ENCODE data around the gene CDK7. TPM values are rescaled to one million over a fixed set of nuclear protein-coding genes. Genes with fewer than 3 reads are reported as not detected.
"Not testable (repeated sequence)": the region's sequence is repeated elsewhere in the genome, so short reads cannot be mapped to it uniquely, and the experiment has no call there.

The CDK7 gene
- total RNA-seq (2014; rRNA removed; shearing (Covaris generic); ENCODE audit: low replicate concordance): 48.3 and 56.2 TPM in 2 replicates

GRCh38 chr5:69234457-69235268 is at the start of gene CDK7:
Gene CDK7 (plus strand): TSS chr5:69234886. CDS start chr5:69234976, 90 bp downstream.
- Histone ChIP-seq H3K4me3 (peak within 1 kb of the TSS; percentile 86), H3K9me3 (no peaks in the 10 kb centered on the region), H3K36me3 (peaks cover 11% of the 10 kb centered on the region), H3K27me3 (no peaks in the 10 kb centered on the region)
- peak; percentile 94 for DNase-seq

DNA sequence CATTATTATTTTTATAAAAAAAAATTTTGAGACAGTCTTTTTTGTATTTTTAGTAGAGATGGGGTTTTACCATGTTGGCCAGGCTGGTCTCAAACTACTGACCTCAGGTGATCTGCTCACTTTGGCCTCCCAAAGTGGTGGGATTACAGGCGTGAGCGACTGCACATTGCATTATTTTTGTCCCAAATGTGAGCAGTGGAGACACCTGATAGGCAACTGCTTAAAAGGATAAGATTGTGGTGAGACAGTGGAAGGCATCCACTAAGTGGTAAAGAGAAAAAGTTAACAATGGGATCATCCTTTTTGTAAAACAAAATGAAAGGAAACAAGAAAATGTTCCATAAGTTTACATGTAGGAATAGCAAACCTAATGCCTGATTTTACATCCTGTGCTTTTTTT is 47.3 kb upstream of the CDK7 start:
- H3K9me3 ChIP-seq: no peaks in the 10 kb centered on the region
- H3K36me3 ChIP-seq: peaks cover 2% of the 10 kb centered on the region; the same call in 1 of the 2 replicates
- no peak for DNase-seq
- H3K4me3 ChIP-seq: no peak overlapping the region
- H3K27me3 ChIP-seq: no peaks in the 10 kb centered on the region

DNA sequence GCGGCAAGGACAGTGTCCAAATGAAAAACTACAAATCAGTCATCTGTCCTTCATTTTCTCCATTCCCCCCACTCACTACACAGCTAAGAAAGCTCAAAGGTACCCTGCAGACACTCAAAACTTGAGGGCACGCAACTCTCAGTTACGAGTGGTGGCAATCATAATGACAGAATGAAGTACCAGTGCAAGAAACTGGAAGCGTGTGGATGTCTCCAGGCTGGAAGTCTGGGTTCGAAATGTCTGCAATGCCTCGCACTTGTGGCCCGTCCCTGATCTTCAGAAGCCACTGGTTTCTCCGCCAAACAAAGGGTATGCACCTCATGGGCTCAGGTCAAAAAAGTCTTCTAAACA is 45.9 kb upstream of the CDK7 start:
- Histone ChIP-seq H3K4me3 (peak overlapping the region; percentile 96), H3K27me3 (no peaks in the 10 kb centered on the region), H3K9me3 (no peaks in the 10 kb centered on the region), H3K36me3 (peaks cover 5% of the 10 kb centered on the region)
- no peak for DNase-seq

GRCh38 chr5:69189162-69190086 is 45.3 kb upstream of the CDK7 start, which contains the start of gene CENPH:
Gene CENPH (plus strand): TSS chr5:69189583. CDS start chr5:69189635, 52 bp downstream.
- peak within 1 kb of the TSS; percentile 96 for H3K4me3 ChIP-seq
- peaks cover 8% of the 10 kb centered on the region for H3K36me3 ChIP-seq
- no peaks in the 10 kb centered on the region for H3K9me3 ChIP-seq
- no peaks in the 10 kb centered on the region for H3K27me3 ChIP-seq
- DNase-seq: peak; percentile 89

DNA sequence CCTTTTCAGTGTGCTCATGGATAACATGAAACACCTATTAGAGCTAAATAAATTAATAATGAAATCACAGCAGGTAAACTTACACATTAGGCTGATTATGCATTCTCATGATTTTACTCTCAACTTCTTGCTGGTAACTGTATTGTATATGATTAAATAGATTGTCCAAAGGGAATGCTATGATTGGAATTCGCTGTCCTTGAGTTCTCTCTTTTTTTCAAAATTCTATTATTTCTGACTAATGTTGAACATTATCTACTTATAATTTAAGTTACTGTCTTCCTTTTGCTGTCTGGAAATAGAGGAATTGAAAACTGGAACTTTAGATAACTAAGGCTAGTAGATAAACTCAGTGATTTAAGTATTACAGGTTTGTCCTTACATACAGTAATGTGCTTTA is 32.2 kb upstream of the CDK7 start:
- peaks cover 13% of the 10 kb centered on the region for H3K36me3 ChIP-seq
- H3K4me3 ChIP-seq: no peak overlapping the region
- no peak for DNase-seq

DNA sequence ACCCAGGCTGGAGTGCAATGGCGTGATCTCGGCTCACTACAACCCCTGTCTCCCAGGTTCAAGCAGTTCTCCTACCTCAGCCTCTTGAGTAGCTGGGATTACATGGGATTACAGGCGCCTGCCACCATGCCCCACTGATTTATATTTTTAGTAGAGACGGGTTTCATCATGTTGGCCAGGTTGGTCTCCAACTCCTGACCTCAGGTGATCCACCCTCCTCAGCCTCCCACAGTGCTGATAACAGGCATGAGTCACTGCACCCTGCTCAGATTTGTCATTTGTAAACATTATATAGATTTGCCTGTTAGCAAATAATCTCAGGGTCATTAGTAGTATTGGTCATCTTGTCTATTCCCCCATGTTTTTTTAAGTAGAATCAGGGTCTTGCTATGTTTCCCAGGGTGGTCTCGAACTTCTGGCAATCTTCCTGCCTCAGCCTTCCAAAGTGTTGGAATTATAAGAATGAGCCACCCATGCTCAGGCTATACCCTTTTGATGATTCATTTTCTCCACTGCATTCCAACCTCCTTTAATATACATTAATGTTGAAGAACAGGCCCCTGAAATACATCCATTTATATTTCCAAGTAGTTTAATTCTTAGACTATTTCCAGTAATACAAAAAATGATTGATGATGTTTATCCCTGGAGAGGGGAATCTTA is 28.0 kb upstream of the CDK7 start:
- Histone ChIP-seq H3K36me3 (peaks cover 18% of the 10 kb centered on the region), H3K27me3 (no peaks in the 10 kb centered on the region), H3K4me3 (no peak overlapping the region), H3K9me3 (no peaks in the 10 kb centered on the region)
- no peak for DNase-seq

More for the DNA sequence above, 32.2 kb upstream of the CDK7 start:
- no peaks in the 10 kb centered on the region for H3K27me3 ChIP-seq
- no peaks in the 10 kb centered on the region for H3K9me3 ChIP-seq

- H3K4me3 ChIP-seq: no peak overlapping the region
- no peak for DNase-seq
- H3K27me3 ChIP-seq: no peaks in the 10 kb centered on the region
- H3K36me3 ChIP-seq: peaks cover 17% of the 10 kb centered on the region
- H3K9me3 ChIP-seq: no peaks in the 10 kb centered on the region
Observed at GRCh38 chr5:69209602-69210001, 25.1 kb upstream of the CDK7 start.

DNA sequence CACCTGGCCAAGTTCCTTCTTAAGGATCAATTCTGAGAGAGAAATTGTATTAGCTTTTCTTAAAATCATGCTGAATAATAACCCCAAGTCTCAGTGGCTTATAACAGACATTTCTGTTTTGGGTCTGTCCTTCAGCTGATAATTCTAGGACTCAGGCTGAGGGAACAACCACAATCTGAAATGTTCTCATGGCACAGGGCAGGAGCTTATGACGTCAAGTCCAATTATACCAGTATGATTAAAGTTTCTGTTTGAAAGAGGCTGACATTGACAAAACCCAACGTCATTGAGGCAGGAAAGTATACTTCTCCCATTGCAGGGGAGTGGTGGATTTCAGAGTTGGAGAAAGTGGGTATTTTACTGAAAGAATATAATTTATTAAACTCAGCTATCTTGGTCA is 23.5 kb upstream of the CDK7 start:
- no peak for DNase-seq
- Histone ChIP-seq H3K4me3 (no peak overlapping the region), H3K9me3 (no peaks in the 10 kb centered on the region), H3K36me3 (peaks cover 17% of the 10 kb centered on the region), H3K27me3 (no peaks in the 10 kb centered on the region)

DNA sequence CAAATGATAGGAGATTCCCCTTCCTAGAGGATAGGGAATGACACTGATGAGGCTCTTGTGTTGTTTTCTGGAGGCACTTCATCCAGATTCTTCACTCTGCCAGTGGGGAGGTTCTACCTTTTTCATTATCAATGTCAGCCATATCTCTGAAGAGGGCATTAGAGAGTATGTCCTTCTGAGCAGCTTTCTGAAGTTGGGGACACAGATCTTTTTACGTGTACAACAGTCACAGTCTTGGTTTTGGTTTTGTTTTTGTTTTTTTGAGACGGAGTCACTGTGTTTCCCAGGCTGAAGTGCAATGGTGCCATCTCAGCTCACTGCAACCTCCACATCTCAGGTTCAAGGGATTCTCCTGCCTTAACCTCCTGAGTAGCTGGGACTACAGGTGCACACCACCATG is 22.7 kb upstream of the CDK7 start:
- Histone ChIP-seq H3K36me3 (peaks cover 15% of the 10 kb centered on the region), H3K9me3 (no peaks in the 10 kb centered on the region), H3K4me3 (no peak overlapping the region), H3K27me3 (no peaks in the 10 kb centered on the region)
- no peak for DNase-seq

GRCh38 chr5:69213513-69214215 is 21.0 kb upstream of the CDK7 start:
- peaks cover 8% of the 10 kb centered on the region for H3K36me3 ChIP-seq
- no peak overlapping the region for H3K4me3 ChIP-seq
- no peaks in the 10 kb centered on the region for H3K27me3 ChIP-seq
- H3K9me3 ChIP-seq: peaks cover 2% of the 10 kb centered on the region; the same call in 1 of the 2 replicates
- DNase-seq: peak; percentile 15

- Histone ChIP-seq H3K9me3 (peaks cover 2% of the 10 kb centered on the region; the same call in 1 of the 2 replicates), H3K27me3 (no peaks in the 10 kb centered on the region), H3K36me3 (peaks cover 4% of the 10 kb centered on the region; the same call in 1 of the 2 replicates), H3K4me3 (peak overlapping the region; percentile 100)
- DNase-seq: no peak
Observed at GRCh38 chr5:69217151-69217511, 17.6 kb upstream of the CDK7 start.

DNA sequence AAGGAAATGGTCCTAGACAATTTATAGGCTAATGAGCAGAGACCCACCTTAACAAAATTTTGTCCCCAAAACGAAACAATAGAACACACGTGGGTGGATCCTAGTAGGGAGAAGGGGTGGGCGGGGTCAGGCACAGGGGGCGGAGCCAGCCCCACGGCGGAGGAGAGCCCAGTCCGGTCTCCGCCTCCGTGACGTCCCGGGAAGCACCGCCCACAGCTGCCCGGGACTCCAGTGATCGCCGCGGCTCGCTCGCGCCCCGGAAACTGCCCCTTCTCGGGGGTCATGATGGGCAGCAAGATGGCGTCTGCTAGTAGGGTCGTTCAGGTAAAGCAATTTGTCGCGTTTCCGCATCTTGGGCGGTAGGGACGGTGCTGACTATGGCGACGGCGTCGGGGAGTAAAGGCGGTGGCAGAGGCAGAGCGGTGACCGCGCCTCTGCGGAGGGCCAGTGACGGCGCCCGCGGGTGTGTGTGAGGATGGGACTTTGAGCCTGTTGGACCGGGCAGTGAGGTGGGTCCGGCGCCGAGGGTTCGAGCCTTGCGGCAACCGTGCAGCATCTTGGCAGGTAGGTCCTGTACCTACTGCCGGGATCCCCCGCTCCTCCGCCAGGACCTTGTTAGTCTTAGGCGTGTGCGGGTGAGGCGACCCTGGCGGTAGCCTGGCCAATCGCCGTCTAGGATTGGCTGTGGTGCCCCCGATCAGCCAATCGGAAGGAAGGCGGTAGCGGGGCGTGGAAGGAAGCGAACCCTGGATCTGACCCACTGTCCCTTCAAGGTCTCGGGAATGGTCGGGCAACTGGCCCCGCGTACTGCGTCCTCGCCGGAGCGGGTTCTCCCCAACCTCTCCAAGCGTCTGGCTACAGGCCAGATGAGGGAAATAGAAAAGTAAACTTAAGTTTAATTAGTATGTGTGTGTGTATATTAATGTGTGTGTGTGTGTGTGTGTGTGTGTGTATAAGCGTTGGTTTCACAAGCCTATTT is 16.8 kb upstream of the CDK7 start:
- Histone ChIP-seq H3K9me3 (peaks cover 2% of the 10 kb centered on the region; the same call in 1 of the 2 replicates), H3K27me3 (no peaks in the 10 kb centered on the region), H3K4me3 (peak overlapping the region; percentile 100), H3K36me3 (peaks cover 4% of the 10 kb centered on the region; the same call in 1 of the 2 replicates)
- peak; percentile 96 for DNase-seq

GRCh38 chr5:69219939-69220338 is 14.7 kb upstream of the CDK7 start:
- no peak overlapping the region for H3K4me3 ChIP-seq
- 0 out of 2 replicates have a peak, but pooled peaks cover 2% of the 10 kb centered on the region for H3K36me3 ChIP-seq
- H3K27me3 ChIP-seq: no peaks in the 10 kb centered on the region
- peaks cover 2% of the 10 kb centered on the region; the same call in 1 of the 2 replicates for H3K9me3 ChIP-seq
- DNase-seq: no peak

DNA sequence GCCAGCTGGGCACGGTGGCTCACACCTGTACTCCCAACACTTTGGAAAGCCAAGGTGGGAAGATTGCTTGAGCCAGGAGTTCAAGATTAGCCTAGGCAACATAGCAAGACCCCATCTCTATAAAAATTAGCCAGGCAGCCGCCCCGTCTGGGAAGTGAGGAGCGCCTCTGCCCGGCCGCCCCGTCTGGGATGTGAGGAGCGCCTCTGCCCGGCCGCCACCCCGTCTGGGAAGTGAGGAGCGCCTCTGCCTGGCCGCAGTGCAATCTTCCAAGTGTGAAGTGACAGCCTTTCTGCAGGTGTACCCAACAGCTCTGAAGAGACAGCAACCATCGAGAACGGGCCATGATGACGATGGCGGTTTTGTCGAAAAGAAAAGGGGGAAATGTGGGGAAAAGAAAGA is 14.3 kb upstream of the CDK7 start:
- H3K9me3 ChIP-seq, H3K36me3 ChIP-seq, H3K27me3 ChIP-seq, H3K4me3 ChIP-seq, DNase-seq: not testable (repeated sequence)

- not testable (repeated sequence) for H3K9me3 ChIP-seq, H3K27me3 ChIP-seq, H3K36me3 ChIP-seq, DNase-seq, H3K4me3 ChIP-seq
Observed at GRCh38 chr5:69220833-69221232, 13.9 kb upstream of the CDK7 start.

Measured in MG63 (cell line).